Erythroblast (primary cell): ENCODE results near the gene PLAC9.

Experiments used
- GATA1 ChIP-seq: IDR thresholded peaks from 2 replicates; pipeline ENCODE4 v1.6.1; 2011; ENCODE audit warnings: low read depth, mild to moderate bottlenecking, control low read depth, low read length, moderate library complexity
- POLR2A ChIP-seq: IDR thresholded peaks from 2 replicates; pipeline ENCODE4 v1.6.1; 2011; ENCODE audit warnings: mild to moderate bottlenecking, low read length

DNA sequence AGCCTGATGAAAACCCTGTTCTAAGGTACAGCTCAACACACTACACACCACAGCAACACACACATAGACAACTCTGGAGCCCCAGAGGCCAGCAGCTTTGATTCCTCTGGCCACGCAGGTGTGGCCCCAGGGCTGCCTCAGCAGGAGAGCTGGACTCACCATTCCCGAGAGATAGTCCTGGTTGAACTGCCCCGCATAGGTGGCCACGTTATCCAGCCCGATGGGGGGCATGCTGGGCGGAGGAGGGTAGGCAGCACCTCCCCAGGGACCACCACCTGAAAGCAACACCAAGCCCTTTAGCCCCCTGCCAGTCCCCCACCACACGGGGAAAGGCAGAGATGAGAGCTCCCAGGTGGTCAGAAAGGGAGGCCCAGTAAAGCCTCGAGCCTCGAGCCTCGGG is 38.1 kb downstream of the PLAC9 start:
- no peak for TF ChIP-seq POLR2A
- TF ChIP-seq GATA1, result no peak
